Kidney capillary endothelial cell (primary cell): ENCODE results near the gene COL27A1.

ENCODE experiments used
- DNase-seq: peaks from one replicate; pipeline ENCODE4 v3.0.0-alpha.2; 2018; ENCODE audit warnings: low spot score

COL27A1 gene

GRCh38 chr9:114168281-114169028, 13.1 kb downstream of the COL27A1 start:
- DNase-seq, result no peak

- DNase-seq, result no peak
Observed at GRCh38 chr9:114169029-114169951, 14.0 kb downstream of the COL27A1 start.

- DNase-seq, result no peak
Observed at GRCh38 chr9:114169952-114170770, 14.8 kb downstream of the COL27A1 start.

- DNase-seq, result no peak
Observed at GRCh38 chr9:114170771-114171461, 15.6 kb downstream of the COL27A1 start.

GRCh38 chr9:114171500-114171899, 16.2 kb downstream of the COL27A1 start:
- no peak for DNase-seq

GRCh38 chr9:114172981-114173833, 17.9 kb downstream of the COL27A1 start:
- no peak for DNase-seq

GRCh38 chr9:114174557-114174875, 19.2 kb downstream of the COL27A1 start:
- DNase-seq, result no peak

GRCh38 chr9:114174876-114175771, 19.8 kb downstream of the COL27A1 start:
- no peak for DNase-seq

GRCh38 chr9:114176624-114177291, 21.4 kb downstream of the COL27A1 start:
- DNase-seq, result peak; percentile 17

- peak; percentile 52 for DNase-seq
Observed at GRCh38 chr9:114177423-114178064, 22.2 kb downstream of the COL27A1 start.

GRCh38 chr9:114178076-114178475, 22.7 kb downstream of the COL27A1 start:
- no peak for DNase-seq

- no peak for DNase-seq
Observed at GRCh38 chr9:114178756-114179450, 23.6 kb downstream of the COL27A1 start.

- DNase-seq, result no peak
Observed at GRCh38 chr9:114179516-114179915, 24.2 kb downstream of the COL27A1 start.

- DNase-seq, result no peak
Observed at GRCh38 chr9:114180696-114181606, 25.6 kb downstream of the COL27A1 start.

GRCh38 chr9:114181607-114182409, 26.5 kb downstream of the COL27A1 start:
- no peak for DNase-seq

GRCh38 chr9:114183006-114183405, 27.7 kb downstream of the COL27A1 start:
- DNase-seq, result no peak
